Breast epithelium (tissue), 4 donors: ENCODE data around the gene PFKL. TPM values are rescaled to one million over a fixed set of nuclear protein-coding genes. Genes with fewer than 3 reads are reported as not detected.

ENCODE experiments used
- DNase-seq, 2 donors: peaks; one replicate each; pipeline ENCODE4 v3.0.0-alpha.2; 2019; ENCODE audit warnings: low spot score in 2 of 2
- H3K27ac ChIP-seq, 2 donors: fragments of 200-600 bp; sonication (generic) in 1 of 2; one replicate each; pipeline ENCODE4 v1.5.1; 2016 to 2019; ENCODE audit warnings: mild to moderate bottlenecking in 1 of 2
- H3K27me3 ChIP-seq, 2 donors: fragments of 200-600 bp; sonication (generic) in 1 of 2; one replicate each; pipeline versions ENCODE4 v1.5.1 to v1.6.0; 2017 to 2019; ENCODE audit warnings: control low read depth in 1 of 2, mild to moderate bottlenecking in 1 of 2
- H3K36me3 ChIP-seq: fragments of 200-600 bp; one replicate; pipeline ENCODE4 v1.5.1; 2019
- H3K4me1 ChIP-seq, 2 donors: fragments of 200-600 bp; sonication (generic); one replicate each; pipeline ENCODE4 v1.5.1; 2016 to 2019; ENCODE audit warnings: control low read depth in 1 of 2
- H3K4me3 ChIP-seq, 3 donors: fragments of 200-600 bp; sonication (generic); 1 replicate in 2 of 3; 2 replicates in 1 of 3; pipeline ENCODE4 v1.5.1; 2016 to 2019; ENCODE audit warnings: mild to moderate bottlenecking in 3 of 3, moderate library complexity in 2 of 3
- H3K9me3 ChIP-seq, 2 donors: fragments of 200-600 bp; sonication (generic) in 1 of 2; one replicate each; pipeline ENCODE4 v1.5.1; 2016 to 2019; ENCODE audit warnings: control low read depth in 1 of 2
- CTCF ChIP-seq, 3 donors: fragments of 450-650 bp; IDR thresholded peaks; one replicate each; pipeline ENCODE4 v1.5.1; 2016 to 2017; ENCODE audit warnings: antibody characterized with exemption in 3 of 3, mild to moderate bottlenecking in 3 of 3, moderate library complexity in 3 of 3
- POLR2A ChIP-seq: fragments of 450-650 bp; IDR thresholded peaks from one replicate; pipeline ENCODE4 v1.6.1; 2016; ENCODE audit warnings: antibody characterized with exemption, mild to moderate bottlenecking, moderate library complexity
- POLR2AphosphoS5 ChIP-seq, 3 donors: sonication (generic); formaldehyde crosslinking; IDR thresholded peaks; one replicate each; pipeline ENCODE4 v1.6.1; 2017; ENCODE audit warnings: antibody characterized with exemption in 3 of 3
- intact Hi-C: fragments of 100-400 bp; cut with DNase I; formaldehyde crosslinking; loops from one replicate; pipeline ENCODE4 v1.15.1; 2023; ENCODE audit warnings: low total_unique reads
- total RNA-seq, 3 donors: library from RNA; depleted of rRNA; stranded (reverse); fragments of >200 nt; gene quantifications; one replicate each; pipeline ENCODE4 v1.1.0, GENCODE V29; 2016

The PFKL gene
- total RNA-seq, 3 donors from 2014 or later, result 80.9 to 101 (median 97.9) TPM

- DNase-seq, result no peak
- Histone ChIP-seq H3K4me3 (no peak overlapping the region), H3K4me1 (no peaks in the 10 kb centered on the region), H3K27ac (no peak overlapping the region), H3K27me3 (peaks cover 2 to 27% of the 10 kb centered on the region in 2 donors), H3K9me3 (no peaks in the 10 kb centered on the region), H3K36me3 (no peaks in the 10 kb centered on the region)
- intact Hi-C loops, result loop anchor here (5.0 kb wide), 1 partner anchor 217 kb away; no protein-coding TSS in a partner anchor
- TF ChIP-seq CTCF (IDR thresholded peaks at IDR 0.05) (no peak), POLR2AphosphoS5 (IDR thresholded peaks at IDR 0.05) (no peak), POLR2A (no peak)
Observed at GRCh38 chr21:44289381-44290010, 10.4 kb upstream of the PFKL start.

GRCh38 chr21:44290327-44291077 is 9.4 kb upstream of the PFKL start:
- H3K27me3 ChIP-seq, result peaks cover 2 to 22% of the 10 kb centered on the region in 2 donors
- no peak overlapping the region for H3K4me3 ChIP-seq
- H3K27ac ChIP-seq, result no peak overlapping the region
- intact Hi-C loops, result loop anchor here (5.0 kb wide), 1 partner anchor 218 kb away; no protein-coding TSS in a partner anchor
- H3K4me1 ChIP-seq, result no peaks in the 10 kb centered on the region
- H3K9me3 ChIP-seq, result no peaks in the 10 kb centered on the region
- TF ChIP-seq POLR2A (no peak), CTCF (IDR thresholded peaks at IDR 0.05) (no peak), POLR2AphosphoS5 (IDR thresholded peaks at IDR 0.05) (no peak)
- H3K36me3 ChIP-seq, result no peaks in the 10 kb centered on the region
- DNase-seq, result no peak

GRCh38 chr21:44291078-44291935 is 8.5 kb upstream of the PFKL start:
- peaks cover 2 to 14% of the 10 kb centered on the region in 2 donors for H3K27me3 ChIP-seq
- no peaks in the 10 kb centered on the region for H3K9me3 ChIP-seq
- no peak for DNase-seq
- no peak overlapping the region for H3K4me3 ChIP-seq
- H3K27ac ChIP-seq, result no peak overlapping the region
- H3K4me1 ChIP-seq, result no peaks in the 10 kb centered on the region
- TF ChIP-seq POLR2A, result no peak
- TF ChIP-seq CTCF (IDR thresholded peaks at IDR 0.05), result no peak
- no peak for TF ChIP-seq POLR2AphosphoS5 (IDR thresholded peaks at IDR 0.05)
- intact Hi-C loops, result loop anchor here (5.0 kb wide), 1 partner anchor 219 kb away; no protein-coding TSS in a partner anchor
- H3K36me3 ChIP-seq, result no peaks in the 10 kb centered on the region

DNA sequence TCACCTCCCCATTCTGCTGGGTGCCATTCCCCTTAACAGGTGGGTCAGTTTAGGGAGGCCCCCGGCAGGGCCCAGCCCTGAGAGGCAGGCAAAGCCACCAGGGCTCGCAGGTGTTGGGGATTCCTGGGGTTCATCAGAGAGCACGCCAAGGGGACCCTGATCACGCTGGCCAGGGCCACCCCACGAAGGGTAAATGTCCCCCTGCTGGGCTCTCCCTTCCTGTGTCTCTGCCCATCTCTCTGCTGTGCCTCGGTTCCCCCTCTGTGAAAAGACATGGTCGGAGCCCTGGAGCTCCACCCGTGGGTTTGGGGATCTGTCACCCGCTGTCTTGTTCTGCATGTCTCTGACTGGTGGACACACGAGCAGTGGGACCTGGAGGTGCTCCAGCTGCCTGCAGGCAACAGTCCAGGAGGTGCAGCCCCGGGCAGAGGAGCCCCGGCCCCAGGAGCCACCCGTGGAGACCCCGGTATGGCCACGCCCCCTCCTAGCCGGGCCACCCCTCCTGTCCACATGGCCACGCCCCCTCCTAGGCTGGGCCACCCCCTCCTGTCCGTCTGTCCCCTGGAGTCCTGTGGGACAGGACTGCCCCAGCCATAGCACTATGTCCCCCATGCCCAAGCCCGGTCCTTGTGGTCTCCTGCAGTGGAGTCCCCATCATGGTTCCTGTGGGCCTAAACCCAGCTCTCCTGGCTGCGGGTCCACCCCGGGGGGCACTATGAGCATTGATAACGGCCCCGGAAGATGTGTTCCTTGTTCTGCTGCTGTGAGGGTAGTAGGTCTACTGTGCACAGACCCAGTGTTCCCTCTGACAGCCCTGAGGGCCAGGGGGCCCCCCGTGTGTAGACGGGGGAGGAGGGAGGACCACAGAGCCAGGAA is 7.7 kb upstream of the PFKL start:
- Histone ChIP-seq H3K27me3 (peaks cover 0 to 5% of the 10 kb centered on the region in 2 donors), H3K4me1 (no peaks in the 10 kb centered on the region), H3K36me3 (no peaks in the 10 kb centered on the region), H3K27ac (no peak overlapping the region), H3K9me3 (no peaks in the 10 kb centered on the region), H3K4me3 (no peak overlapping the region)
- intact Hi-C loops, result loop anchor here (5.0 kb wide), 1 partner anchor 220 kb away; no protein-coding TSS in a partner anchor
- no peak for DNase-seq
- no peak for TF ChIP-seq POLR2A

GRCh38 chr21:44292812-44293195 is 7.0 kb upstream of the PFKL start:
- no peak overlapping the region for H3K4me3 ChIP-seq
- intact Hi-C loops, result loop anchor here (5.0 kb wide), 1 partner anchor 221 kb away; no protein-coding TSS in a partner anchor
- H3K27ac ChIP-seq, result no peak overlapping the region
- DNase-seq, result no peak
- peaks cover 0 to 4% of the 10 kb centered on the region in 2 donors for H3K4me1 ChIP-seq
- no peaks in the 10 kb centered on the region for H3K27me3 ChIP-seq
- TF ChIP-seq CTCF (IDR thresholded peaks at IDR 0.05), result no peak
- TF ChIP-seq POLR2A, result no peak
- no peak for TF ChIP-seq POLR2AphosphoS5 (IDR thresholded peaks at IDR 0.05)
- H3K36me3 ChIP-seq, result no peaks in the 10 kb centered on the region
- no peaks in the 10 kb centered on the region for H3K9me3 ChIP-seq
